K562 (cell line): ENCODE measurements around the gene IFT122. TPM values are rescaled to one million over a fixed set of nuclear protein-coding genes. Genes with fewer than 3 reads are reported as not detected.

Source experiments
- ATAC-seq: fragments of 200-7000 bp; cut with Tn5 transposase; 3 replicates; pipeline ENCODE4 v1.9.1; 2020; ENCODE audit warnings: moderate library complexity
- BruUV-seq: library from RNA; stranded (reverse); fragments of 400-500 nt; replicated peaks from 2 replicates; lab custom pipeline; 2021; lab: Mats Ljungman, UMichigan
- CTCF ChIA-PET: fragments of 300-600 bp; formaldehyde crosslinking; extraction: SDS; loops from one replicate; lab custom pipeline; 2021; ENCODE audit warnings: low intra/inter-chr PET ratio; lab: Yijun Ruan, JAX
- POLR2A ChIA-PET: fragments of 300-600, 350-650 bp; sonication (Branson Sonifier 250); formaldehyde crosslinking; extraction: SDS; loops from one replicate; lab custom pipeline; 2021; ENCODE audit warnings: antibody characterized with exemption, inconsistent platforms; lab: Yijun Ruan, JAX
- DNase-seq, 4 experiments: peaks; one replicate each; pipeline versions ENCODE4 v3.0.0 to v3.0.0-alpha.2; 2011 to 2018; ENCODE audit warnings: low spot score in 3 of 4, mixed read lengths in 3 of 4; ENCODE audit errors: extremely low read depth in 1 of 4
- FAIRE-seq: peaks from 2 replicates; lab custom pipeline; 2011; peaks lifted over from hg19 to GRCh38; lab: Jason Lieb, UNC
- H2AFZ ChIP-seq: 2 replicates; pipeline ENCODE4 v1.6.0; 2011; ENCODE audit warnings: low read depth, low read length, control low read depth, inconsistent platforms
- H3K27ac ChIP-seq: fragments of 200-600 bp; 3 replicates; pipeline ENCODE4 v1.8.0; 2011; ENCODE audit warnings: low read depth, mild to moderate bottlenecking, control low read depth, inconsistent platforms, low read length, moderate library complexity, mixed read lengths; ENCODE audit errors: extremely low read depth
- H3K27me3 ChIP-seq, 2 experiments: fragments of 300-600 bp in 1 of 2; 2 replicates in 1 of 2; 3 replicates in 1 of 2; pipeline versions ENCODE4 v1.6.0 to v1.8.0; 2011; ENCODE audit warnings: inconsistent platforms in 2 of 2, low read length in 2 of 2, mild to moderate bottlenecking in 1 of 2, mixed read lengths in 1 of 2, moderate library complexity in 1 of 2; ENCODE audit not compliant: control insufficient read depth in 2 of 2, insufficient read depth in 2 of 2
- H3K36me3 ChIP-seq: fragments of 300-600 bp; 3 replicates; pipeline ENCODE4 v1.8.0; 2011; ENCODE audit warnings: mild to moderate bottlenecking, low read length, inconsistent platforms; ENCODE audit not compliant: control insufficient read depth, insufficient read depth
- H3K4me1 ChIP-seq, 2 experiments: fragments of 200-600 bp in 1 of 2; replicated peaks in 1 of 2; 2 replicates in 1 of 2; 3 replicates in 1 of 2; pipeline versions ENCODE4 v1.5.1 to v1.8.0; 2011; ENCODE audit warnings: inconsistent platforms in 2 of 2, low read length in 2 of 2, mild to moderate bottlenecking in 1 of 2, mixed read lengths in 1 of 2, moderate library complexity in 1 of 2; ENCODE audit not compliant: control insufficient read depth in 2 of 2, insufficient read depth in 2 of 2
- H3K4me2 ChIP-seq: 2 replicates; pipeline ENCODE4 v1.6.1; 2011; ENCODE audit warnings: low read length, control low read depth, inconsistent platforms, mixed read lengths; ENCODE audit not compliant: insufficient read depth
- H3K4me3 ChIP-seq: fragments of 200-600 bp; sonication (generic), shearing (Covaris generic); 2 replicates; pipeline ENCODE4 v1.5.1; 2016; ENCODE audit warnings: control low read depth, inconsistent platforms
- H3K79me2 ChIP-seq: fragments of 200-600 bp; 3 replicates; pipeline ENCODE4 v1.8.0; 2011; ENCODE audit warnings: low read length, inconsistent platforms; ENCODE audit not compliant: control insufficient read depth, insufficient read depth
- H3K9ac ChIP-seq, 2 experiments: 2 replicates each; pipeline versions ENCODE4 v1.6.0 to v1.6.1; 2011; ENCODE audit warnings: low read depth in 2 of 2, low read length in 2 of 2, control low read depth in 1 of 2, inconsistent platforms in 1 of 2, mild to moderate bottlenecking in 1 of 2, mixed read lengths in 1 of 2; ENCODE audit not compliant: insufficient read depth in 1 of 2
- H3K9me1 ChIP-seq: one replicate; pipeline ENCODE4 v1.6.0; 2011; ENCODE audit warnings: inconsistent platforms, mild to moderate bottlenecking, low read length, moderate library complexity; ENCODE audit not compliant: control insufficient read depth, insufficient read depth
- H3K9me3 ChIP-seq: replicated peaks from 2 replicates; pipeline ENCODE4 v1.5.1; 2011; ENCODE audit warnings: low read depth, low read length, inconsistent platforms; ENCODE audit not compliant: control insufficient read depth, insufficient read depth
- H4K20me1 ChIP-seq: replicated peaks from 2 replicates; pipeline ENCODE4 v1.6.1; 2011; ENCODE audit warnings: low read length, inconsistent platforms, mixed read lengths; ENCODE audit not compliant: control insufficient read depth, insufficient read depth
- ARID2 ChIP-seq: fragments of 450-650 bp; IDR thresholded peaks from 2 replicates; pipeline ENCODE4 v1.6.1; 2017; ENCODE audit warnings: antibody characterized with exemption, mild to moderate bottlenecking
- CLOCK ChIP-seq: fragments of 250-450 bp; sonication (Bioruptor Pico); IDR thresholded peaks from 2 replicates; pipeline ENCODE4 v1.4.0; 2020; ENCODE audit warnings: mild to moderate bottlenecking, moderate library complexity, borderline replicate concordance
- KDM4B ChIP-seq, 2 experiments: fragments of 450-650 bp in 1 of 2; sonication (generic) in 1 of 2; IDR thresholded peaks; 2 replicates each; pipeline ENCODE4 v1.6.1; 2016 to 2017; ENCODE audit warnings: borderline replicate concordance in 2 of 2, antibody characterized with exemption in 1 of 2, low read depth in 1 of 2, mild to moderate bottlenecking in 1 of 2
- MYNN ChIP-seq, 2 experiments: sonication (generic); formaldehyde crosslinking in 1 of 2; IDR thresholded peaks; 2 replicates each; pipeline versions ENCODE4 v1.5.0 to v1.6.1; 2016 to 2020; ENCODE audit warnings: antibody characterized with exemption in 1 of 2, missing genetic modification reagents in 1 of 2
- NFXL1 ChIP-seq: fragments of 450-650 bp; formaldehyde crosslinking; IDR thresholded peaks from 2 replicates; pipeline ENCODE4 v1.4.0; 2021; ENCODE audit warnings: mild to moderate bottlenecking
- NR2C2 ChIP-seq, 2 experiments: fragments of 200-800 bp in 1 of 2; sonication (Bioruptor generic) in 1 of 2; sonication (generic) in 1 of 2; formaldehyde crosslinking in 1 of 2; IDR thresholded peaks; 2 replicates each; pipeline versions ENCODE4 v1.6.1 to v1.8.0; 2016 to 2022; ENCODE audit warnings: mild to moderate bottlenecking in 1 of 2, missing compliant biosample characterization in 1 of 2, missing genetic modification characterization in 1 of 2, missing genetic modification reagents in 1 of 2
- PCBP2 ChIP-seq: fragments of 200-400 bp; formaldehyde crosslinking; IDR thresholded peaks from 2 replicates; pipeline ENCODE4 v1.6.1; 2018; ENCODE audit warnings: low read length, low read depth, mild to moderate bottlenecking, moderate library complexity; ENCODE audit not compliant: poor library complexity, severe bottlenecking
- POLR2AphosphoS2 ChIP-seq: IDR thresholded peaks from 2 replicates; pipeline ENCODE4 v1.6.1; 2012; ENCODE audit warnings: low read length, improper control_type of control experiment
- SMARCA5 ChIP-seq: fragments of 450-650 bp; IDR thresholded peaks from 2 replicates; pipeline ENCODE4 v1.6.1; 2016
- TSC22D4 ChIP-seq: fragments of 450-650 bp; IDR thresholded peaks from 2 replicates; pipeline ENCODE4 v1.6.1; 2016; ENCODE audit warnings: missing genetic modification characterization, missing biosample characterization, control low read depth
- YY1 ChIP-seq, 3 experiments: IDR thresholded peaks; 2 replicates each; pipeline ENCODE4 v1.6.1; 2011; ENCODE audit warnings: low read length in 2 of 3, mild to moderate bottlenecking in 2 of 3, moderate library complexity in 2 of 3, borderline replicate concordance in 1 of 3, control low read depth in 1 of 3, low read depth in 1 of 3; ENCODE audit not compliant: insufficient read depth in 3 of 3, insufficient replicate concordance in 2 of 3, control insufficient read depth in 1 of 3, insufficient read length in 1 of 3; ENCODE audit errors: extremely low read depth in 1 of 3
- ZBTB9 ChIP-seq: fragments of 450-650 bp; formaldehyde crosslinking; IDR thresholded peaks from 2 replicates; pipeline ENCODE4 v1.4.0; 2020; ENCODE audit warnings: mild to moderate bottlenecking, moderate library complexity
- ZNF217 ChIP-seq: sonication (generic); formaldehyde crosslinking; IDR thresholded peaks from 2 replicates; pipeline ENCODE4 v1.8.0; 2022; ENCODE audit warnings: mild to moderate bottlenecking, missing genetic modification reagents
- ZNF696 ChIP-seq: fragments of 250-450 bp; sonication (Bioruptor Pico); conservative IDR thresholded peaks from 2 replicates; pipeline ENCODE4 v1.4.0; 2020; ENCODE audit warnings: mild to moderate bottlenecking, moderate library complexity
- WGBS: fragments of 100-300 bp; shearing (Covaris generic); methylation state at CpG from one replicate; pipeline ENCODE4 v1.1.6; 2016; ENCODE audit warnings: low coverage, mixed read lengths; ENCODE audit not compliant: insufficient coverage; ENCODE audit errors: missing lambda C conversion rate; 5-methylcytosine and 5-hydroxymethylcytosine counted together
- in situ Hi-C: fragments of 300-500 bp; cut with MboI; formaldehyde crosslinking; loops from 4 replicates; pipeline ENCODE4 v1.15.0; 2018; ENCODE audit warnings: inconsistent platforms, mixed read lengths
- intact Hi-C: fragments of 100-400 bp; cut with micrococcal nuclease; formaldehyde crosslinking; loops from 2 replicates; pipeline ENCODE4 v1.14.2; 2022
- polyA plus RNA-seq, 8 experiments: library from polyadenylated mRNA; depleted of rRNA in 4 of 8; stranded (reverse) in 5 of 8; unstranded in 3 of 8; fragments of >200 nt; fragmentation: Nextera tagmentation in 2 of 8; fragmentation: Illumina TruSeq in 1 of 8; extraction: Ambion mirVana in 2 of 8; extraction: Trizol in 1 of 8; gene quantifications; 2 replicates each; pipeline versions ENCODE4 v1.2.1 to v1.2.3, GENCODE V29; 2011 to 2014; ENCODE audit warnings: inconsistent platforms in 1 of 8, missing spikeins in 1 of 8
- total RNA-seq, 7 experiments: library from RNA; depleted of rRNA in 6 of 7; stranded (reverse); fragments of >200 nt in 6 of 7; fragmentation: Illumina TruSeq in 2 of 7; extraction: Trizol in 2 of 7; gene quantifications; 2 replicates each; pipeline versions ENCODE4 v1.2.1 to v1.2.3, GENCODE V29; 2011 to 2021; ENCODE audit warnings: low replicate concordance in 1 of 7
- TF ChIP-seq, protein P1 (sequence below): fragments of 450-650 bp; formaldehyde crosslinking; IDR thresholded peaks from 2 replicates; pipeline ENCODE4 v1.4.0; 2020; ENCODE audit warnings: mild to moderate bottlenecking, moderate library complexity

IFT122 gene
- total and polyA plus RNA-seq, 9 of the 15 experiments (the other 6 are each of a cell fraction or from before 2014, with no cell fraction given), result 2.4 to 11.5 (median 7.7) TPM

DNA sequence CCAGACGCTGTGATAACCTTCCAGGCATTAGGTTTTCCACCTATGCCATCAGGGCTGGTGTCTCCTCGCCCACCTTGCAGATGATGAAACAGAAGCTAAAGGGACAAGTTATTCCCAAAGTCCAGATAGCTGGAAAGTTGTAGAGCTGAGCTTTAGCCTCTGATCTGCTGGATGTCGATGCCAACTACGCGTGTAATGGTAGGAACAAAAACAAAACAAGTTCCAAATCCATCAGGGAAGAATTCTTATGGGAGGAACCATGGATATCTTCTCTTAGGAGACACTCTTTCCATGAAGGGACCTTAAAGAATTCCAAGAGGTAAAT, 60.3 kb downstream of the IFT122 start:
- FAIRE-seq (no peak), DNase-seq (no peak), ATAC-seq (no peak)
- Histone ChIP-seq H4K20me1 (no peaks in the 10 kb centered on the region), H3K36me3 (0 out of 3 replicates have a peak, but pooled peaks cover 3% of the 10 kb centered on the region), H3K4me1 (no peaks in the 10 kb centered on the region; a peak in 1 of 5 replicates), H3K27ac (no peak overlapping the region), H3K9ac (no peak overlapping the region), H3K79me2 (no peaks in the 10 kb centered on the region), H3K9me3 (no peaks in the 10 kb centered on the region), H3K4me2 (no peak overlapping the region), H3K4me3 (no peak overlapping the region), H2AFZ (no peak overlapping the region), H3K27me3 (no peaks in the 10 kb centered on the region), H3K9me1 (no peaks in the 10 kb centered on the region)
- intact Hi-C loops, result no loop called here
- WGBS, result 82% methylated on average over 3 of the region's 5 CpGs
- BruUV-seq, result no TSS peak
- ChIA-PET CTCF (no interaction called here), POLR2A (interaction anchor here (0.7 kb wide), 1 partner anchor 17 kb away, joined by 3 read pairs; no protein-coding TSS in a partner anchor)
- in situ Hi-C loops, result no loop called here
- TF ChIP-seq KDM4B (IDR thresholded peaks at IDR 0.05; ENCODE audit: borderline replicate concordance in 2 of 2, low read depth in 1 of 2) (no peak), NFXL1 (CRISPR knock-in tag) (no peak), POLR2AphosphoS2 (no peak), ZBTB9 (CRISPR knock-in tag) (no peak), ZNF217 (CRISPR knock-in tag) (no peak), ARID2 (no peak), PCBP2 (no peak), SMARCA5 (no peak), ZNF696 (CRISPR knock-in tag) (no peak), CLOCK (no peak), NR2C2 (CRISPR knock-in tag; IDR thresholded peaks at IDR 0.05) (no peak), NR2C2 (tag; IDR thresholded peaks at IDR 0.05) (no peak), YY1 (IDR thresholded peaks at IDR 0.05; ENCODE audit: borderline replicate concordance in 1 of 3, control insufficient read depth in 1 of 3, extremely low read depth in 1 of 3, insufficient read depth in 3 of 3, insufficient read length in 1 of 3, insufficient replicate concordance in 2 of 3, low read depth in 1 of 3, low read length in 2 of 3) (no peak), MYNN (IDR thresholded peaks at IDR 0.05) (no peak), MYNN (CRISPR knock-in tag; IDR thresholded peaks at IDR 0.05) (no peak), TSC22D4 (tag) (no peak)
- TF ChIP-seq, protein P1, sequence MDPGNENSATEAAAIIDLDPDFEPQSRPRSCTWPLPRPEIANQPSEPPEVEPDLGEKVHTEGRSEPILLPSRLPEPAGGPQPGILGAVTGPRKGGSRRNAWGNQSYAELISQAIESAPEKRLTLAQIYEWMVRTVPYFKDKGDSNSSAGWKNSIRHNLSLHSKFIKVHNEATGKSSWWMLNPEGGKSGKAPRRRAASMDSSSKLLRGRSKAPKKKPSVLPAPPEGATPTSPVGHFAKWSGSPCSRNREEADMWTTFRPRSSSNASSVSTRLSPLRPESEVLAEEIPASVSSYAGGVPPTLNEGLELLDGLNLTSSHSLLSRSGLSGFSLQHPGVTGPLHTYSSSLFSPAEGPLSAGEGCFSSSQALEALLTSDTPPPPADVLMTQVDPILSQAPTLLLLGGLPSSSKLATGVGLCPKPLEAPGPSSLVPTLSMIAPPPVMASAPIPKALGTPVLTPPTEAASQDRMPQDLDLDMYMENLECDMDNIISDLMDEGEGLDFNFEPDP, result no peak
